Measurements from ENCODE around the gene MATN3.

Gene MATN3

DNA sequence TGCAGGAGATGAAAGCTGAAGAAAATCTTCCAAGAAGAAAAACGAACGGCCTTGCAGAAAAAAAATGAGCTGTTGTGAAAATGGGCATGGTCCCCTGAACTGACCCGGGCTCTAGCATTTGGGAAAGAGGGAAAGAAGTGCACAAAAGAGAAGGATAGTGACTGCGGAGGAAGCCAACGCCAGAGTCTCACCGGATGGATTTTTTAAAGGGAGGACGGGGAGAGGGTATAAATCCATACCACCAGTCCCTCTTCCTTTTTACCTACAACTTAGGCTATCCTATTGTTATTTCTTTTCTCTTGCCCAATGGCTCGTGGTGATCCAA lies 23.2 kb downstream of the MATN3 start:
- DNase-seq (ENCODE audit: low read depth), result no peak
- TF ChIP-seq, protein P1, sequence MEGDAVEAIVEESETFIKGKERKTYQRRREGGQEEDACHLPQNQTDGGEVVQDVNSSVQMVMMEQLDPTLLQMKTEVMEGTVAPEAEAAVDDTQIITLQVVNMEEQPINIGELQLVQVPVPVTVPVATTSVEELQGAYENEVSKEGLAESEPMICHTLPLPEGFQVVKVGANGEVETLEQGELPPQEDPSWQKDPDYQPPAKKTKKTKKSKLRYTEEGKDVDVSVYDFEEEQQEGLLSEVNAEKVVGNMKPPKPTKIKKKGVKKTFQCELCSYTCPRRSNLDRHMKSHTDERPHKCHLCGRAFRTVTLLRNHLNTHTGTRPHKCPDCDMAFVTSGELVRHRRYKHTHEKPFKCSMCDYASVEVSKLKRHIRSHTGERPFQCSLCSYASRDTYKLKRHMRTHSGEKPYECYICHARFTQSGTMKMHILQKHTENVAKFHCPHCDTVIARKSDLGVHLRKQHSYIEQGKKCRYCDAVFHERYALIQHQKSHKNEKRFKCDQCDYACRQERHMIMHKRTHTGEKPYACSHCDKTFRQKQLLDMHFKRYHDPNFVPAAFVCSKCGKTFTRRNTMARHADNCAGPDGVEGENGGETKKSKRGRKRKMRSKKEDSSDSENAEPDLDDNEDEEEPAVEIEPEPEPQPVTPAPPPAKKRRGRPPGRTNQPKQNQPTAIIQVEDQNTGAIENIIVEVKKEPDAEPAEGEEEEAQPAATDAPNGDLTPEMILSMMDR (IDR thresholded peaks at IDR 0.05; ENCODE audit: low read depth, low read length, missing control alignments), result no peak
- peak overlapping the region; percentile 94 for H3K4me3 ChIP-seq (ENCODE audit: low read depth, low read length)

DNA sequence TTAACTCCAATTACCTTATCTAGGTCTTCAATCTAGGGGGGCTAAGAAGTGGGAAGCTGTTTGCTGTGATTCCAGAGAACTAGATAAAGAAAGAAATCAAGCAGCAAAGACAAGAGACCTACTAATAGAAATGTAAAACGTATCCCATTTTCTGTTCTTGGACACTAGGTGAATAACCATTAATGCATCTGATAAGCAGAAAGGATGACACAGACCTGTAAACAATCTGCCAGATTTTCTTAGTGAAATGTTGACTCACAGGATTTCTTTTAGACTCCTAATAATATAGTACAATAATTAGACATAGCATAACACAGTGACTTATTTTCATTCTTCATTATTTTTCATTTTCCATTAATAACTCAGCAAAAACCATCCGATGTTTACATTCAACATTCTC lies 23.9 kb downstream of the MATN3 start:
- H3K4me3 ChIP-seq (ENCODE audit: low read depth, low read length), result no peak overlapping the region
- TF ChIP-seq, protein P1 (IDR thresholded peaks at IDR 0.05; ENCODE audit: low read depth, low read length, missing control alignments), result no peak
- no peak for DNase-seq (ENCODE audit: low read depth)

- DNase-seq (ENCODE audit: low read depth), result peak; percentile 26
- TF ChIP-seq, protein P1 (IDR thresholded peaks at IDR 0.05; ENCODE audit: low read depth, low read length, missing control alignments), result no peak
- H3K4me3 ChIP-seq (ENCODE audit: low read depth, low read length), result no peak overlapping the region
Measured at GRCh38 chr2:19987936-19988335, 24.5 kb downstream of the MATN3 start.

GRCh38 chr2:19982268-19982667 lies 30.2 kb downstream of the MATN3 start:
- no peak for DNase-seq (ENCODE audit: low read depth)
- TF ChIP-seq, protein P1 (IDR thresholded peaks at IDR 0.05; ENCODE audit: low read depth, low read length, missing control alignments), result no peak
- H3K4me3 ChIP-seq (ENCODE audit: low read depth, low read length), result no peak overlapping the region

- TF ChIP-seq, protein P1 (IDR thresholded peaks at IDR 0.05; ENCODE audit: low read depth, low read length, missing control alignments), result no peak
- no peak overlapping the region for H3K4me3 ChIP-seq (ENCODE audit: low read depth, low read length)
- DNase-seq (ENCODE audit: low read depth), result no peak
Measured at GRCh38 chr2:19979932-19980331, 32.5 kb downstream of the MATN3 start.

DNA sequence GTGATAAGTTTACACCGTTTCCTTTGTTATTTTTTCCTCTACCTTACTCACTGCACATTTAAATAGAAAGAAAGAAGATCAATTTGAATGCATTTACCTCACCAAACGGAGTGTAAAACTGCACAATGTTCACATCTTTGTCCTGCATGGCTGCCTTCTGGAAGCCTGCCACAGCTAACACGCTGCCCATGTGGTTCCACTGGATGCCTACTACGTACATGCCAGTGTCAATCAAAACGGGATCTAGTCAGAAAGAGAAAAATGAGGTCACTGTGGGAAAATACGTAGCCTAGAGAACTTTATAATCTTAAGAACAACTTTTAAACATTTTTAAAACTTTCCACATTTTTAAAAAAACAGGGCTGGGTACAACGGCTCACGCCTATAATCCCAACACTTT lies 39.0 kb downstream of the MATN3 start:
- TF ChIP-seq, protein P1 (IDR thresholded peaks at IDR 0.05; ENCODE audit: low read depth, low read length, missing control alignments), result no peak
- DNase-seq (ENCODE audit: low read depth), result no peak
- no peak overlapping the region for H3K4me3 ChIP-seq (ENCODE audit: low read depth, low read length)

- H3K4me3 ChIP-seq (ENCODE audit: low read depth, low read length), result no peak overlapping the region
- no peak for DNase-seq (ENCODE audit: low read depth)
- TF ChIP-seq, protein P1 (IDR thresholded peaks at IDR 0.05; ENCODE audit: low read depth, low read length, missing control alignments), result no peak
Measured at GRCh38 chr2:19971691-19972090, 40.8 kb downstream of the MATN3 start.

Measured in GM12864 (cell line).